ENCODE data around the gene CCDC136.

Gene CCDC136

GRCh38 chr7:128799451-128799850 is 7.7 kb downstream of the CCDC136 start:
- DNase-seq, result no peak
- in situ Hi-C loops (cut with HindIII; ENCODE audit: low pct_ligation_motif_present, low pct_unique_long_range_greater_than_20kb, low sequenced_read_pairs), result no loop called here

DNA sequence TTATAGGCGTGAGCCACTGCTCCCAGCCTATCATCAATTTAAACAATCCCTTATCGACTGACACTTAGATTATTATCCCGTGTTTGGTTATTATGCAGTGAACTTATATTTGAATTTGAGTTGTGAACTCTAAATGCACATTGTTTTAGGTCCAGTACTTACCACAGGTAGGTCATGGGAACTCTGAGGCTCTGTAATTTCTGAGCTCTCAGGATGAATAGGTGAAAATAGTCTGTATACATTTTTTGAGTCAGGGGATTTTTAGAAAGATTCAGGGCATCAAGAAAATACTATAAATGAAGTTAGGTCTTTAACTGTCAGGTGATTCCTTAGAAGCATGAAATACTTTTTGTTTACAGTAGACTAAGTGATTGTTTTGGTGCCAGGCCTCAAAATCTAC is 8.8 kb downstream of the CCDC136 start:
- DNase-seq, result no peak
- in situ Hi-C loops (cut with HindIII; ENCODE audit: low pct_ligation_motif_present, low pct_unique_long_range_greater_than_20kb, low sequenced_read_pairs), result no loop called here

GRCh38 chr7:128801003-128801402 is 9.2 kb downstream of the CCDC136 start:
- in situ Hi-C loops (cut with HindIII; ENCODE audit: low pct_ligation_motif_present, low pct_unique_long_range_greater_than_20kb, low sequenced_read_pairs), result no loop called here
- DNase-seq, result no peak

DNA sequence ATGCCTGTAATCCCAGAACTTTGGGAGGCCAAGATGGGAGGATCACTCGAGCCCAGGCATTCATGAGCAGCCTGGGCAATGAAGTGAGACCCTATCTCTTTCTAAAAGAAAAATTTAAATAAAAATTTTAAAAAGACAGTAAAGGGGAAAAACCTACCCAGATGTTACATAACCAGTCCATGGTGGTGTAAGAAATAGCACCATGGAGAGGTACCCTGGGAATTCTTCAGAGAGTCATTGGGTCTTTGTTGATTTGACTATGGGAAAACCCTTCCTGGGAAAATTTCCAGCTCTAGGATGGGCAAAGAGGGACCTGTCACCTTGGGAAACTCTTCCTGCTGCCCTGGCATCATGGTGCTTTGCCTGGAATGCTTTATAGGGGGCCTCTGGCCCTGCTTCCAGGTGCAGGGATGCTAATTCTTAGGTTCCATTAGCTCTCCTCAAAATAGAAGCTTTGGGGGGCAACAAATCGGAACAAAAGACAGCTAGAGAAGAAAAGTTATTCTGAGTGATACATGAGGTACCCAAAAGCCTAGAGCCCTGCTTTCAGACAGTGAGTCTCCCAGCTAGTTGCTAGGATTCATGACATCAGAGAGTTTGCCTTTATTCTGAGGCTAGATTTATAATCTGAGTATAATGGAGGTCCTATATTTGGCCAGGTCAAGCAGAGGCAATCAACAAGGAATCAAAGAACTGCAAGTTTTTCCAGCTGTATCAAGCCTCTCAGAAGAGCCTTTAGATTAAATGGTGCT is 10.1 kb downstream of the CCDC136 start:
- no peak for DNase-seq
- in situ Hi-C loops (cut with HindIII; ENCODE audit: low pct_ligation_motif_present, low pct_unique_long_range_greater_than_20kb, low sequenced_read_pairs), result no loop called here

DNA sequence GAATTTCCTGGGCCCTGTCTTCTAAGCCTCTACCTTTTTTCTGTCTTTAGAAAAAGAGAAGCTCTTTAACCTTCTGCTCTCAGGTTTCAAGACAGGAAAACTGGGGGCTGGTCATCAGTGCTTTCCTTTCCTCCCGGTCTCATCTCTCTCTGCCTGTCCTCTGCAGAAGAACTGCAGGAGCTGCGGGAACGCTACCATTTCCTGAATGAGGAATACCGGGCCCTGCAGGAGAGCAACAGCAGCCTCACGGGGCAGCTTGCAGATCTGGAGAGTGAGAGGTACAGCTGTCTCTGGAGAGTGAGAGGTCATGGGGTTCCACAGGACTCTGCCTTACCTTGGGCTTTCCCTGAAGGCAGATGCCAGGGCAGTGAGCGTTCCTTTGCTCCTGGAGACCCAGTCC is 12.7 kb downstream of the CCDC136 start:
- no peak for DNase-seq
- in situ Hi-C loops (cut with HindIII; ENCODE audit: low pct_ligation_motif_present, low pct_unique_long_range_greater_than_20kb, low sequenced_read_pairs), result no loop called here

DNA sequence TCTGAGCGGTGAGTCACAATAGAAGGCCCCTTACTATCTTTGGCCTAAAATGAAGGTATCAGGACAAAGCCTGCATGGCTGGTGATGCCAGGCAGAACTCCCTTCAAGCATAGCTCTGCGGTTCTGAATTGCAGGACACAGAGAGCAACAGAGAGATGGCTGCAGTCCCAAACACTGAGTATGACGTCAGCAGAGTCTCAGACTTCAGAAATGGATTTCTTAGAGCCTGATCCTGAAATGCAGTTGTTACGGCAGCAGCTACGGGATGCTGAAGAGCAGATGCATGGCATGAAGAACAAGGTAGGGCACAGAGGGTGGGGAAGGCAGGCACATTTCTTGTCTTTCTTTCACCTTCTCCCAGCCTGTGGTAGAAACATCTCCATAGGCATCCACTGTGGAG is 13.5 kb downstream of the CCDC136 start:
- in situ Hi-C loops (cut with HindIII; ENCODE audit: low pct_ligation_motif_present, low pct_unique_long_range_greater_than_20kb, low sequenced_read_pairs), result no loop called here
- DNase-seq, result no peak

GRCh38 chr7:128807191-128807590 is 15.4 kb downstream of the CCDC136 start:
- in situ Hi-C loops (cut with HindIII; ENCODE audit: low pct_ligation_motif_present, low pct_unique_long_range_greater_than_20kb, low sequenced_read_pairs), result no loop called here
- DNase-seq, result no peak

DNA sequence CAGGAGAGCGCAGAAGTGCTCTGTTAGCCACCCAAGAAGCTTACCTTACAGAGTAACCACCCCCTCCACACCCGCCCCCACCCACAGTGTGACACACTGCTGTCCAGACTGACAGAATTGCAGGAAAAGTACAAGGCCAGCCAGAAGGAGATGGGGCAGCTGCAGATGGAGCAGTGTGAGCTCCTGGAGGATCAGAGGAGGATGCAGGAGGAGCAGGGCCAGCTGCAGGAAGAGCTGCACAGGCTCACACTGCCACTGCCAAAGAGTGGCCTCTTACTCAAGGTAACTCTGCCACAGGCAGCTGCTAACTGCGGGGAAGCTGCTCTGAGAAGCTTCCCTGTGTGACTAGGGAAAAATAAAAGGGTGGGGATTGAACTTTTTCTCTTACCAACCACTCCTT is 17.6 kb downstream of the CCDC136 start:
- no peak for DNase-seq
- in situ Hi-C loops (cut with HindIII; ENCODE audit: low pct_ligation_motif_present, low pct_unique_long_range_greater_than_20kb, low sequenced_read_pairs), result no loop called here

DNA sequence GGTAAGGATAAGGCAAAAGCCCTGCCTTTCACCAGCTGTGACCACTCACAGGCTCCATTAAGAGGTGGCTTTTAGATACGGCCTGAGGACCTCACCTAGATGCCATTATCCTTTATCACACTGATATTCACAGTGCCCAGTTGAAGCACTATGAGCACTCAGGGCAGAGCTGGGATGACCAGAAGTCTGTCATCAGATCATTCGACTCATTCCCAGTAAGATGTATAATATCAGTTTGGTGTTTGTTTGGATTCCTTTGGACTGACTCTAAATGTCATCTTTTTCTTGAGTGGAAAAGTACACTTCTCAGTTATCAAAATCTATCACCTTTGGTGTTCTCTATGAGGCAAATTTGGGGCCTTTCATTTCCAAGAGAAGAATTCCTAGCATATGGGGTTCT is 18.7 kb downstream of the CCDC136 start:
- DNase-seq, result no peak
- in situ Hi-C loops (cut with HindIII; ENCODE audit: low pct_ligation_motif_present, low pct_unique_long_range_greater_than_20kb, low sequenced_read_pairs), result no loop called here

- no peak for DNase-seq
- in situ Hi-C loops (cut with HindIII; ENCODE audit: low pct_ligation_motif_present, low pct_unique_long_range_greater_than_20kb, low sequenced_read_pairs), result no loop called here
Measured at GRCh38 chr7:128810997-128811396, 19.2 kb downstream of the CCDC136 start.

DNA sequence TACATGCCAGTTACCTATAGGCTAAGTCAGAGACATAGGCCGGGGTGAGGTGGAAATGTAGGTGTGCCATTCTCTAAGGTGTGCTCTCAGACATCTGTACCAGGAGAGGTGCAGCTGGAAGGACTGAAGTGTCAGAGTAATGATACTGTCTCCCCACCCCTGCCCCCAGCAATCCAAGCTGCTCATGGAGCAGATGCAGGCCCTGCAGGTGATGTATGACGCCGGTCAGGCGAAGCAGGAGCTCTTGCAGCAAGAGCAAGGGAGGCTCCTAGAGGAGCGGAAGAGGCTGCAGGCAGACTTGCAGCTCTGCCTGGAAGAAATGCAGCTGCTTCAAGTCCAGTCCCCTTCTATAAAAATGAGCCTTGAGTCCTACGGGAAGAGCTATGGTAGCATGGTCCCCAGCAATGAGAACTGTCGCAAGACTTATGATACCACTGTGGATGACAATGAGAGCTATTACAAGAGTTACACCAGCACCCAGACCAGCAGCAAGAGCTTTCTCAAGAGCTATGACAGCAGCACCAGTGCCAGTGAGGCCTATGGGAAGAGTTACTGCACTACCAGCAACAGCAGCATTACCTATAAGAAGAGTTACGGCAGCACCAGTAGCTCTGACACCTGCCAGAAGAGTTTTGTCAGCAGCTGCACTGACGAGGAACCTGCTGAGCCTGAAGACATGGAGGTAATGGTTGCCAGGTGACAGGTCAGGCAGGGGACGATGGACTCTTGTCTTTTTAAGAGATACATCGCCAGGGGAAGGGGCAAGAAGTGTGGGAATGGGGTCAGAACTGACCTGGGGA is 20.1 kb downstream of the CCDC136 start:
- no peak for DNase-seq
- in situ Hi-C loops (cut with HindIII; ENCODE audit: low pct_ligation_motif_present, low pct_unique_long_range_greater_than_20kb, low sequenced_read_pairs), result no loop called here

GRCh38 chr7:128812514-128813168 is 20.9 kb downstream of the CCDC136 start:
- in situ Hi-C loops (cut with HindIII; ENCODE audit: low pct_ligation_motif_present, low pct_unique_long_range_greater_than_20kb, low sequenced_read_pairs), result no loop called here

DNA sequence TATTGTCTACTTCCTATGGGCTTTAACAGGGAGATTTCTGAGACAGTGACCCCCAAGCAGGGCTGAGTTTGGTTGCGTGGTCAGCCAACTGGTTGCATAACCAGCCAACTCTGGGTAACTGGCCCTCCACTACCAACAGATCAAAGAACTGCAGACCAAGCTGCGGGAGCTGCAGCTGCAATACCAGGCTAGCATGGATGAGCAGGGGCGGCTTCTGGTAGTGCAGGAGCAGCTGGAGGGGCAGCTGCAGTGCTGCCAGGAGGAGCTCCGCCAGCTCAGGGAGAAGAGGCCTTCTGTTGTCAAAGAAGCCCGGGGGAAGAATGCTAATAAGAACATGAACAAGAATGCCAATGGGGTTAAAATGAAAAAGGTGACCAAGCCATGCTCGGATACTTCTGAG is 22.7 kb downstream of the CCDC136 start:
- in situ Hi-C loops (cut with HindIII; ENCODE audit: low pct_ligation_motif_present, low pct_unique_long_range_greater_than_20kb, low sequenced_read_pairs), result no loop called here
- DNase-seq, result no peak

More at GRCh38 chr7:128812514-128813168, 20.9 kb downstream of the CCDC136 start:
- DNase-seq, result no peak

DNA sequence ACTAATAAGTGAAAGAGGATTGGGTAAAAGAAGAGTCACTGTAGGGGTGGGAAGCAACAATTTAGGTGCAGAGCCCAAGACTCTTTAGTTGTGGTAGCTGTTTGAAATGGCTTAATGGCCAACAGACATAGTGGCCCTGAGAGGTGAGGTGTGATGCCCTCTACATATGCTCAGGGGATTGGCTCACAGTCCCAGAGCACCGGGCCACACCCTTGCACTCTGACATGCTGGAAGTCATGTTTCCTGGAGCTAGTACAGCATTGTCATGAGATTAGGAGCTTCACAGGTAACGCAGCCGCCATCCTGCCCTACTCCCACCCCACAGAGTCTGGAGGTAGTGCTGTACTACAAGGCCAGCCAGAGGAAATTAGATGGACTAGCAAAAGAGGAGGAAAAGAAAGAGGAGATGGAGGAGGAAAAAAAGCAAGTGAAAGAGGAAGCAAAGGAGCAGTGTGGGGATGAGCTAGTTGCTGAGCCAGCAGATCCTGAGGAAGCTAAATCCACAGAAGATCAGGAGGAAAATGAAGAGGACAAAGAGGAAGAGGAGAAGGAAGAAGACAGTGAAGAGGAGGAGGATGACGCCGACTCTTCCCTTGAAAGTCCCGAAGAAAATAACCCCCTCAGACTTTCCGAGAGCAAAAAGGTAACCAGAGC is 23.6 kb downstream of the CCDC136 start:
- DNase-seq, result no peak
- in situ Hi-C loops (cut with HindIII; ENCODE audit: low pct_ligation_motif_present, low pct_unique_long_range_greater_than_20kb, low sequenced_read_pairs), result no loop called here

GRCh38 chr7:128818694-128819093 is 26.9 kb downstream of the CCDC136 start:
- in situ Hi-C loops (cut with HindIII; ENCODE audit: low pct_ligation_motif_present, low pct_unique_long_range_greater_than_20kb, low sequenced_read_pairs), result no loop called here
- no peak for DNase-seq

- no peak for DNase-seq
- in situ Hi-C loops (cut with HindIII; ENCODE audit: low pct_ligation_motif_present, low pct_unique_long_range_greater_than_20kb, low sequenced_read_pairs), result no loop called here
Measured at GRCh38 chr7:128821724-128822123, 30.0 kb downstream of the CCDC136 start.

- in situ Hi-C loops (cut with HindIII; ENCODE audit: low pct_ligation_motif_present, low pct_unique_long_range_greater_than_20kb, low sequenced_read_pairs), result no loop called here
- no peak for DNase-seq
Measured at GRCh38 chr7:128826512-128826911, 34.7 kb downstream of the CCDC136 start.

DNA sequence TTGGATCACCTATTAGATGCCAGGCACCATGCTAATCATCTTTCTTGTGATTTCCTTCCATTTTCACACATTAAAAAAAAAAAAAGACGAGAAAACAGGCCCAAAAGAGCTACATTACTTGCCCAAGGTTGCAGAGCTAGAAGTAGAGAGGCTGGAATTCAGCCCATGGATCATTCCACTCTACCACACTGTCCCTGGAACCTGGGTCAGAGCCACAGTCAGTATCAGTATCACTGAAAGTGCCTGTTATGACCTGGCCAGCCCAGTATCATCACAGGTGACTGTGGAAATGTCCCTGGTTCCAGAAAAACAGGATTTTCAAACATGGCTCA is 35.1 kb downstream of the CCDC136 start:
- in situ Hi-C loops (cut with HindIII; ENCODE audit: low pct_ligation_motif_present, low pct_unique_long_range_greater_than_20kb, low sequenced_read_pairs), result no loop called here
- DNase-seq, result no peak

DNA sequence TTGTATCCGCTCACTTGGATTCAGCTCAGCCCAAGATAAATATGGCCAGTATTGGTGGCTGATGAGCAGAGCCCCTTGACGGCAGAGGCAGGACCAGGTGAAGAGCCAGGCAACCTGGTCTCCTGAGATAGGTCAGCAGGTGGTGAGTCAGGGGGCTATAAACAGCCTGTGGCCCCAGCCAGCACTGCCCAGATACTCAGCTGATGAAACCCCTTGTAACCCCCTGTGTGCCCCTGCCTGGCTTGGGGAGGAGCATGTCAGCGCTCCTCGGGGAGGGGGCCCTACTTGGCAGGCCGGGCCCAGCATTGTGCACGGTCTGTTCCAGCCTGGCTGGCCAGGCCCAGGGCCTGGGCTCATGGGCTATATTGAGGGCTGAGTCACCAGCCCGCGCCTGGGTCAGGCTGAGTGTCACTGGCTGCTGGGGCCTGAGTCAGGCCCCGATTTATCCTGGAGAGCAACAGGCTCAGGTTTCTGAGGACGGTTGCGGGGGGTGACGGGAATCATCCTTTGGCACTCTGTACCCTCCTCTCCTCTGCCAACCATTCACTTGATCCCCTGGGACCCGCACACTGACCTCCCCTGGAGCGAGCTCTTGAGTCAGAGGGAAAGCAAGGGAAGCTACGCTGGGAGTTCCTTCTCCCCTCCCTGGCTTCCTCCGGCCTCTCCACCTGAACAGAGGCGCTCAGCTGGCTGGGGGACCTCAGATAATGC is 35.6 kb downstream of the CCDC136 start:
- DNase-seq, result peak; percentile 87
- in situ Hi-C loops (cut with HindIII; ENCODE audit: low pct_ligation_motif_present, low pct_unique_long_range_greater_than_20kb, low sequenced_read_pairs), result no loop called here
